GM19351 (cell line): Measurements from ENCODE around the gene ARFGAP1.

Source experiments
- ATAC-seq: cut with Tn5 transposase; IDR thresholded peaks from one replicate; pipeline ENCODE4 v1.9.1; 2021; ENCODE audit warnings: mild to moderate bottlenecking, moderate library complexity; ENCODE audit not compliant: unreplicated experiment

ARFGAP1 gene

DNA sequence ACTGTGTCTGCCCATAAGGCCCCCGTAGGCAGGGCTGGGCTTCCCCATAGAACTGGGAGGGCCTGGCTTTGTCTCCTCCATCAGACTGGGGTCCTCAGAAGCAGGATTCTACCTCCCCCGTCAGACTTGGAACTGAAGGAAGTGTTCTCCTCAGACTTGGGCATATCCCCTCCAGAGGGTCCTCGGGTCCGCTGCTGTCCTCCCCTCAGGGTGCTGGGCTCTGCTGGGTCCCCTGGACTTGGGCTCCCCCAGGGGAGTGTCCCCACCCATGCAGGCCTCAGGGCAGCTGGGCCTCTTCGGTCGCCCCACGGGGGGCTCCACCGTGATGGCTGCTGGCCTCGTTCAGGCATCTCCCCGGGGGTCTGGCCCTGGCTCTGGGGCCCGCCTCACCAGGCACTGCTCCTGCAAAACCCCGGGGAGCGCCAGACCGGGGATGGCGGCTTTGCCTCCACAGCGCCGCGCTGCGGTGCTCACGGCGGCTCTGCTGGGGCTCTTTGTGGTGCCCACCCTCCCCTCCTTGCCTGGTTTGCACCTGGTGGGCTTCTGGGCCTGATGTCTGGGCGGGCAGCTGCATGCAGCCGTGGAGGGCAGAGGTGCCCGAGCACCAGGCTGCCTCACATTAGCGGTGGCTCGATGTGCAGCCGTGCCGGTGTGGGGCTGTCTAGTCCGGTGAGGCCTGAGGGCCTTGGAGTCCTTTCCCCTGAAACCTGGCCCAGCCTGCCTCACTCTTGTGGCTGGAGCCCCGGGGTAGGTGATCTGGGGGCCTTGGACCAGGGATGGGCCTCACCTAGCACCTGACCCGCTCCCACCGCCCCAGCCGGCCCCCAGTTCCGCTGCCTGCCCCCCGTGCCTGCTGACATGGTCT is 34.3 kb downstream of the ARFGAP1 start:
- ATAC-seq: no peak

DNA sequence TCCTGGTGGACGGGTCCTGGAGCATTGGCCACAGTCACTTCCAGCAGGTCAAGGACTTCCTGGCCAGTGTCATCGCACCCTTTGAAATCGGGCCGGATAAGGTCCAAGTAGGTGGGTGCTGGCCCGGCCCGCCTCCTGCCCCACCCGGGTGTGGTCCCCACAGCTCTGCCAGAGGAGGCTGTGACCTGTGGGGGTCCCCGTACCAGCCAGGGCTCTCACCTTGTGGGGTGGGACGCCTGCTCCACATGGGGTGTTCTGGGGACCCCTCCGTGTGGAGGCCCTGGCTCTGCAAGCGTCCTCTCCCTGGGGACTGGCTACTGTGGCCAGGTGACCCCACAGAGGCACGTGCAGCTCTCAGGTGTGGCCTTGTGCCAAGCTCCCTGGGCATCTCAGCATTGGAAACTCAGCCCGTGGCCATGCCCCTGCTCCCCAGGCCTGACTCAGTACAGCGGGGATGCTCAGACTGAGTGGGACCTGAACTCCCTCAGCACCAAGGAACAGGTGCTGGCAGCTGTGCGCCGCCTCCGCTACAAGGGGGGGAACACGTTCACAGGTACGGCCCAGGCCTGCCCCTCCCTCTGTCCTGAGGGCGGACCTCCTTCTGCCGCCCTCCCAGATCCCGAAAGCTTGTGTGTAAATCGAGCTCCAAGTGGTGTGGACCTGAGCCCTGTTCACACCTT is 35.1 kb downstream of the ARFGAP1 start:
- ATAC-seq: no peak

DNA sequence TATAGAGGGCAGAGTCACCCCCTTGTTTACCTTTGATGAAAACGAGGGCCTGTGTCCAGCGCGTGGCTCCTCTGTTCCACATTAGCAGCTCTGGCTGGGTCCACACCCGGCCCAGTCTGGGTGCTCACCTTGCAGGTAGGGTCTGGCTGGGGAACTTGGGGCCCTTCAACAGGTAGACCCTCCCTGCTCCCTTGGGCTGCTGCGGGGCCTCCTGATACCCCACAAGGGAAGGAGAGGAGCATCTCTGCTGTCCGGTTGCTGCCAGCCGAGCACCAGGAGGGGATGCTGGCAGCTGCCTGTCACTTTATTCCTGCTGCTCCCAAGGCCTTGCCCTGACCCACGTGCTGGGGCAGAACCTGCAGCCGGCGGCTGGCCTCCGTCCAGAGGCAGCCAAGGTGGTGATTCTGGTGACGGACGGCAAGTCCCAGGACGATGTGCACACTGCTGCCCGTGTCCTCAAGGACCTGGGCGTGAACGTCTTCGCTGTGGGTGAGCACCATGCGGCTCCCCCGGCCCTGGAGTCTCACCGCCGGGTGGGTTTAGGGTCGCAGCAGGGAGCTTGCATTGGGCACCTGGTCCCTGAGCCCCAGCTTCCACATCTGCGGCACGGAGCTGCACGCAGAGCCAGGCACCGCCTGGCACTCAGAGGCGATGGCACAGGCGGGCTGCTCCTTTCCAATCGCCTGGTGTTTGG is 35.8 kb downstream of the ARFGAP1 start:
- no peak for ATAC-seq

DNA sequence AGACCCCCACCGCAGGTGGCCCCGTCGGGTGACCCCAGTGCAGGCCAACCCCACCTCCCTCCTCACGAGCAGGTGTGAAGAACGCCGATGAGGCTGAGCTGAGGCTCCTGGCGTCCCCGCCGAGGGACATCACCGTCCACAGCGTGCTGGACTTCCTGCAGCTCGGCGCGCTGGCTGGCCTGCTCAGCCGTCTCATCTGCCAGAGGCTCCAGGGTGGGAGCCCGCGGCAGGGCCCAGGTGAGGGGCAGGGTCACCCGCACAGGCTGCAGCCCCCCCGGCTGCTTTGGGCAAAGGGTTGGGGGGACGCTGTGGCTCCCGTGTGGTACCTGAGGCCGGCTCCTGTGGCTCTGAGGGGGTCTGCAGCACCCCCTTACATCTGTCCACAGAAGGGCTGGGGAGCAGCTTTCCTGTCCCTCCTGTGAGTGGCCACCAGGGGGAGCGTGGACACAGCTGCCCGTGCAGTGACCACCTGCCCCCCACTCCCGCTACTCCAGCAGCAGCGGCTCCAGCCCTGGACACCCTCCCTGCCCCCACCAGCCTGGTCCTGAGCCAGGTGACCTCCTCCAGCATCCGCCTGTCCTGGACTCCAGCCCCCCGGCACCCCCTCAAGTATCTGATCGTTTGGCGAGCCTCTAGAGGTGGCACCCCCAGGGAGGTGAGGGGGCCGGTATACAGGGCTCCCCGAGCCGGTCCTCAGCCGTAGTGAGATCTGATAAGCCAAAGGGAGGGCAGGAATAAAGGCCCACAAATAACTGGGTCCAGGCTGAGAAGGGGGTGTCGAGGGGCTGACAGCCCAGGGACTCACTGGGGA is 36.9 kb downstream of the ARFGAP1 start:
- no peak for ATAC-seq

DNA sequence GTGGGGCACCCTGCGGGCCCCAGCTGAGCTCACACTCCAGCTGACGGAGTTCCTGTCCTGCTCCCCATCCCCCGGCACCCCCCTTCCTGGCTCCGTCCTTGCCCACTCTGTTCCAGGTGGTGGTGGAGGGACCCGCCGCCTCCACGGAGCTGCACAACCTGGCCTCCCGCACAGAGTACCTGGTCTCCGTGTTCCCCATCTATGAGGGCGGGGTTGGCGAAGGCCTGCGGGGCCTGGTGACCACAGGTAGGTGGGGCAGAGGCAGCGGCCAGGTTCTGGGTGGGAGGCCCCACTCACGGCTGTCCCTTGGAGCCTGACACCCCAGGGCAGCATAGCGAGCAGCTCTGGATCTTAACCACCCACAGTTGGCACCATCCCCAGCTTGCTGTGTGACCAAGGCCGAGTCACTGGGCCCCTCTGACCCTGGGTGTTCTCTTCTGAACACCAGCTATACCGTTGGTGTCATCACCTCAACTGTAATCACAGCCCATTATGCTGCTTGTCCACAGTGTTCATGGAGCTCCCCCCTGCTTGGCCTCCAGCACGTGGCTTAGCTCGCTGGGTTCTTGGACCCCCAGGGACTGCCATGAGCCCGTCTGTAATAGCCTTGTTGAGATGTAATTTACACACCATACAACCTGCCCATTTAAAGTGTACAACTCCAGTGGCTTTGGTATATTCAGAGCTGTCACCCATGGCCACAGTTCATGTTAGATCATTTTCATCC is 37.8 kb downstream of the ARFGAP1 start:
- ATAC-seq: no peak

DNA sequence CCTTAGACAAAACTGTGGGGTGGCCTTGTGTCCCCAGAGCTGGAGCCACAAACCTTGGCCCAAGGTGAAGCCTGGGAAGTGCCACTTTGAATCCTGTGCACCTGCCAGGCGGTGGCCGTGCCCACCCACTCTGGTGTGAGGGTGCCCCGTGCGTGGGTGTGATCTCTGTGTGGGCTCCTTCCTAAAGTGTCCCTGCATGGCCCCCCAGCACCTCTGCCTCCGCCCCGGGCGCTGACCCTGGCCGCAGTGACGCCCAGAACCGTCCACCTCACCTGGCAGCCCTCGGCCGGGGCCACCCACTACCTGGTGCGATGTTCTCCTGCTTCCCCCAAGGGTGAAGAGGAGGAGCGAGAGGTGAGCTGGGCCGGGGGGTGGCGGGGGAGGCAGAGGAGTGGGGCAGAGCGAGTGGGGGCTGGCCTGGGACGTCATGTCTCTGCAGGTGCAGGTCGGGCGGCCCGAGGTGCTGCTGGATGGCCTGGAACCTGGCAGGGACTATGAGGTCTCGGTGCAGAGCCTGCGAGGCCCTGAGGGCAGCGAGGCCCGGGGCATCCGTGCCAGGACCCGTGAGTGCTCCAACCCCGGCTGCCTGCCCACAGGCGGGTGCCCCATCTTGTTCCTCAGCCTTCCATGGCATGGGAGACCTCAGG is 38.7 kb downstream of the ARFGAP1 start:
- no peak for ATAC-seq

DNA sequence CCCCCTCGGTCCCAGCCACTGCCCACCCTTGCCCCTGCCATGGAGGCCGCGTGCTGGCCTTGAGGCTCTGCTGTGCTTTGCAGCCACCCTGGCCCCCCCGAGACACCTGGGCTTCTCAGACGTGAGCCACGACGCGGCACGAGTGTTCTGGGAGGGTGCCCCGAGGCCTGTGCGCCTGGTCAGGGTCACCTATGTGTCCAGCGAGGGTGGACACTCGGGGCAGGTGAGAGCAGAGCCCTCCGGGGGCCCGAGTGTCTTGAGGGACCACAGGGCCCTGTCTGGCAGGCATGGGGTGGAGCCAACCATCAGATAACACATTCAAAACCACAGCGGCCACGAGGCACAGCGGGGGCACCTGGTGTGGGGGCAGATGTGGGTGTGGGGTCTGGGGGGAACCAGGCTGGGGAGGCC is 39.2 kb downstream of the ARFGAP1 start:
- no peak for ATAC-seq

DNA sequence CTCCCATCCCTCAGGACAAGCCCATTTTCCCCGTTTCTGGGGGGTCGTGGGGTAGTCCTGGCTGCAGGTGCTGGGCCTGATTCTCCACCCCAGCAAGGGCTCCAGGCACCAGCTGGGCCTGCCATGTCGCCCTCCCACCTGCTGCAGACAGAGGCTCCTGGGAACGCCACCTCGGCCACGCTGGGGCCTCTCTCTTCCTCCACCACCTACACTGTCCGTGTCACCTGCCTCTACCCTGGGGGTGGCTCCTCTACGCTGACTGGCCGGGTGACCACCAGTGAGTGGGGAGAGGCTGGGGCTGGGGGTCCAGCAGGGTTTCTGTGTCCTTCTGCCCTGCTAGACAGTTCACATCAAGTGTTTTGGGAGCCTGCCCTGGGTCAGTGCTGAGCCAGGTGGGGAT is 39.7 kb downstream of the ARFGAP1 start:
- no peak for ATAC-seq

DNA sequence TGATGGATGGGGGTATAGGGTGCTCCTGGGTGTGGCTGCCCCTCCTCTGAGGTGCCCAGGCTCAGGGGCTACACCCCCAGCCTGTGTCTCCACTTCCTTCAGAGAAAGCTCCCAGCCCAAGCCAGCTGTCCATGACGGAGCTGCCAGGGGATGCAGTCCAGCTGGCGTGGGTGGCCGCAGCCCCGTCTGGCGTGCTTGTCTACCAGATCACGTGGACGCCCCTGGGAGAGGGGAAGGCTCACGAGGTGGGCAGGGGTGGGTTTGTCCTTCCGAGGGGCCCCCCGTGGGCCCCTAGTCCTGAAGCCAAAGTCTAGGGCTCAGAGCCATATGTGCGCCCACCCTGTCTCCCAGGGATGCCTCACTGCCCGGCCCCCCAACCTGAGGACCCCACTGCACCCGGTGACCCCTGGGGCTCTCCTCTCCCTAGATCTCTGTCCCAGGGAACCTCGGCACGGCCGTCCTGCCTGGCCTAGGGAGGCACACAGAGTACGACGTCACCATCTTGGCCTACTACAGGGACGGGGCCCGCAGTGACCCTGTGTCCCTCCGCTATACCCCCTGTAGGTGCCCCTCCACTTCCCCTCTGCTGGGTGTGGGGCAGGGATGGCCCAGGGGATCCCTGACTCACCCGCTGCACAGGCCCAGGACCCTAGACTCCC is 40.2 kb downstream of the ARFGAP1 start:
- ATAC-seq: no peak

DNA sequence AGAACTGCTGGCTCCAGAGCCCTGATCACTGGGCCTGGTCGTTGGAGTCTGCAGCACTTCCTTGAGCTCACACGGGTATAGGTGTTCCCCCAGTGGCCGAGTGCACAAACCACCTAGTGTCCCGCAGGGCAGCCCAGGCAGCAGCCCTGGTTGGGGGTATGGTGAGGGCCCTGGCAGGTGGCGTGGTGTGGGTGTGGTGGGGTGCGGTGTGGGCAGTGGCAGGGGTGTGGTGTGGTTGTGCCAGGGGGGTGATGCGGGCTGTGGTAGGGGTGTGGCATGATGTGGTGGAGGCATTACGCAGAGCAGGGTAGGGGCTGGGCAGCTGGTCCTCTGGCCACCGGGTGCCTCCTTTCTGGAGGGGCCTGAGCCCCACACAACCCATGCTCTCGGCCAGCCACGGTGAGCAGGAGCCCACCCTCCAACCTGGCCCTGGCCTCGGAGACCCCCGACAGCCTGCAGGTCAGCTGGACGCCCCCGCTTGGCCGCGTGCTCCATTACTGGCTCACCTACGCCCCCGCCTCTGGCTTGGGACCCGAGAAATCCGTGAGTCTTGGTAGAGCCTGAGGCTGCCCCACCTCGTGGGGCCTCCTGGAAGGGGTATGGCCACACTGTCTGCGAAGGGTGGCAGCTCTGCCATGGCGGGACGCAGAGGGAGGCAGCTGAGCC is 40.9 kb downstream of the ARFGAP1 start:
- ATAC-seq: no peak

DNA sequence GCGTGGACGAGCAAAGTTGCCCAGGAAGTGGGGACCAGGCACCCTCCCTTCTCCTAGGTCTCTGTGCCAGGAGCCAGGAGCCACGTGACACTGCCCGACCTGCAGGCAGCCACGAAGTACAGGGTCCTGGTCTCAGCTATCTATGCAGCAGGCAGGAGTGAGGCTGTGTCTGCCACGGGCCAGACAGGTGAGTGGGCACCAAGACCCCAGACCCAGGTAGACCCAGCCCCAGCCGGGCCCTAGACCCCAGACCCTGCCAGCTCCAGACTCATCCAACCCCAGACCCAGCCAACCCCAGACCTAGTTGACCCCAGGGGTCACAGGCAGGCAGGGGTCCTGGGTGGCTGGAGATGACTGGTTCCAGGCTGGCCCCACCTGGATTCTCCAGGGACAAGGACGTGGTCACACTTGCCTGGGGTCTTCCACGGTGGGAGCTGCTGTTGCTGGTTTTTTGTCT is 41.4 kb downstream of the ARFGAP1 start:
- no peak for ATAC-seq

DNA sequence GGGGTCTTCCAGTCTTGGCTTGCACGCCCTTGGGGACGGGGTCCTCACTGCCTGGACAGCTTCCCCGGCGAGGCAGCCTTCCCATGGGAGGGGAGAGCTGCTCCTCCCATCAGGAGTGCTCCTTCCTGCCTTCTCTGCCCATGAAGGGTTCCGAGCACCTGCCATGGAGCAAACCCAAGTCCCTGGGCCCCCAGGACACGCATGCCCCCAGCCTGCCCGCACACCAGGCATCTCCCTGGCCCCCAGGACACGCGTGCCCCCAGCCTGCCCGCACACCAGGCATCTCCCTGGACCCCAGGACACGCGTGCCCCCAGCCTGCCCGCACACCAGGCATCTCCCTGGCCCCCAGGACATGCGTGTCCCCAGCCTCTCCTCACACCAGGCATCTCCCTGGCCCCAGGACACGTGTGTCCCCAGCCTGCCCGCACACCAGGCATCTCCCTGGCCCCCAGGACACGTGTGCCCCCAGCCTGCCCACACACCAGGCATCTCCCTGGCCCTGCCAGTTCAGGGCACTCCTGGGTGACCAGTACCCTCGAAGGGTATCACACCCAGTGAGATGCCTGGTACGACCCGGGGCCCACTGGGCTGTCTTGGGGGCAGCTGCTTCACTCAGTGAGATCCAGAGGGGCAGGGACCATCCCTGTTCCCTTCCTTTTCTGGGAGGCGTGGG is 42.1 kb downstream of the ARFGAP1 start:
- no peak for ATAC-seq

DNA sequence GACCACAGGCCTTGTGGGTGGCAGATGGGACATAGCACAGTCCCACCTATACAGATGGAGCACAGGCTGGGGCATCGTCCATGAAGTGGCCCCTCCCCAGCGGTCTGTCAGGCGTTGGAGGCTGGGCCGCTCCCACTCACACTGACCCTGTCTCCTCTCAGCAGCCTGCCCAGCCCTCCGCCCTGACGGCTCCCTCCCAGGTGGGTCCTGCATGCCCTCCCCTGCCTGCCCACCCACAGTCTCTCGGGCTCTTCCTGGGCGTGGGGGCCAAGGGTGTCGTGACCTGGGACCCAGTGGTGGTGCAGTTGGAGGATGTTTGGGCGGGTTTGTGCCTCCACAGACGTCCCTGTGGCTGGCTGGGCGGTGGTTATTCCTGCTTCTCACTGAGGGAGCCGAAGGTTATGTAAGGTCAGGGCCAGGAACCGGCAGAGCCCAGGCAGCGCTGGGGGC is 42.7 kb downstream of the ARFGAP1 start:
- no peak for ATAC-seq

DNA sequence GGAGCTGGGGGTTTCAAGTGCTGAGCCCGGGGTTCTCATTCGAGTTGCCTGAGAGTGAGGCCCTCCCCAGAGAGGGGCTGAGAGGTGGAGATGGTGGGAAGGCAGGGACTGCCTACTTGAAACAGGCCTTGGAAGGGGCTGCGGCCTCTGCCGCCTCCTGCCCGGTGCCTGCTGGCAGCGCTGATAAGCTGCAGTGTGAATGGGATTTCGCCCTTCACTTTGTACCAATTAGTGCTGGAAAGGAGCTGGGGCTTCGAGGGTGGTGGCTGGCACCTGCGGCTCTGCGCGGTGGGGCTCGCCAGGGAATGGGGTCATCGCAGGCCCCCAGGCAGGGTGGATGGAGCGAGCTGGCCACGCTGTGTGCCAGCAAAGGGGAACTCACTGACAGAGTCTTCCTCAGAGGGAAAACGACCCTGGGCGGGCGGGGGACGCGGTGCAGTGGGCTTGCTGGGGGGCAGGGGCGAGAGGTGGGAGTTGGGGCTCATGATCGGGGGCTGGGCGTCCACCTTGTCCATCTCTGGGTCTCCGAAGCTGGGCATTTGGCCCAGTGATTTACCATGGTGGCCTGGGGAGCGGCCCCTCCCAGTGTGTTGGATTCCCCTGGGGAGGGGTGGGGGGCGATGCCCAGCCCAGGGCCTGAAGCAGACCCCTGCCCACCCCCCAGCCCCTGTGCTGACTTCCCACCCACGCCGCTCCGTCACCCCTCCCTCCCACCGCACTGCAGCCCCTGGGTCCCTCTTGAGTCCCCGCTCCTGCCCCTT is 43.3 kb downstream of the ARFGAP1 start:
- ATAC-seq: no peak

DNA sequence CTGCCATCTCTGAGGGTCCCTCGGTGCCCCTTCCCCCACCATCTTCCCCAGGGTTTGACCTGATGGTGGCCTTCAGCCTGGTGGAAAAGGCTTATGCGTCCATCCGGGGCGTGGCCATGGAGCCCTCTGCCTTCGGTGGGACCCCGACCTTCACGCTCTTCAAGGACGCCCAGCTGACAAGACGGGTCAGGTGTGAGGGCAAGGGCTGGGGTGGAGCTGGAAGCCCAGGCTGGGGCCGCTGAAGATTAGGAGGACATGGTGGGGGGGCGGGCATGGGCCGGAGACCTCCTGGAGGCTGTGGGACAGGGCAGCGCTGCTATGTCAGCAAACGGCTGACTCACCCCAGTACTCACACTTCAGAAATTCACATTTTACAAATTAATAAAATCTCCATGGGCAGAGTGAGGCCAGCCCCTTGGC is 43.9 kb downstream of the ARFGAP1 start:
- no peak for ATAC-seq

DNA sequence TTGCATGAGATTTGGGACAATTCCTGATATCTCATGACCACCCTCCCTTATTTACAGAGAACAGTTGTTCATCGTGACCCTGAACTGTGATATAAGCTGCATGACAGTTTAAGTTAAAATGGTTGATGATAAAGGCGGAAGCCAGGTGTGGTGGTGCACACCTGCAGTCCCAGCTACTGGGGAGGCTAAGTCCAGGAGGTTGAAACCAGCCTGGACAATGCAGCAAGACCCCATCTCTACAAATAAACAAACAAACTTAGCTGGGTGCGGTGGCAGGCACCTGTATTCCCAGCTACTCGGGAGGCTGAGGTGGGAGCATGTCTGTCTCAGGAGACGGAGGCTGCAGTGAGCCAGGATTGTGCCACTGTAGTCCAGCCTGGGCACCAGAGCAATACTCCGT is 44.4 kb downstream of the ARFGAP1 start:
- no peak for ATAC-seq

DNA sequence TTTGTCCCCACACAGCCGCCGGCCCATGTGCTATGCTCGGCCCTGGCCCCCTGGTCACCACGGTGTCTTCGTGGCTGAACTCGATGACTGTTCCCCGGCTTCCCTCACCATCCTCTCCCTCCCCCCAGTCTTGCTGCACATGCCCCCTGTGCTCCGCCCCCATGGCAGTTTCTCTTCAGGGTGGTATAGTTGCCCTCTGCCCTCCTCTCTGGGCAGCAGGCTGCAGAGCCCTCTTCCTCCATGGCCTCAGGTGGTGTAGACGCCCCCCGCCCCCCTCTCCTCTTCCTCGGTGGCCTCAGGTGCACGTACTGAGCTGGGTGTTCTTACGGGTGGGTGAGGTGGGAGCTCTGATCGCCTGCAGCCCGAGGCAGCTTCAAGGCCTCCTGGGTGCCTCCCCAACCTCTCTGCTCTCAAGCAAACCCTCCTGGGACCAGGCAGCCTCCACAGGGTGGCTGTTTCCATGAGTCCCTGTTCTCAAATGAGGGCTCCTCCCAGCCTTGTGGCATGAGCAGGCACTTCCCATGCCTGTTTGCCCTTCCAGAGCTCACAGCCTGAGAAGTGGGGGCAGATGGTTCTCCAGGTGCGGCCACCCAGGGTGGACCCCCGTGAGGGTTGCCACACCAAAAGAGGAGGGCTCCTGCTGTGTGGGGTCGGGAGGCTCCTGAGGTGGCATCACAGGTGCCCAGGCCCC is 45.1 kb downstream of the ARFGAP1 start:
- ATAC-seq: no peak
